ENCODE measurements around the gene SNX8.

SNX8 gene

GRCh38 chr7:2219136-2219535, 95.1 kb downstream of the SNX8 start:
- no peak for DNase-seq

- no peak for DNase-seq
Observed at GRCh38 chr7:2218444-2218785, 95.8 kb downstream of the SNX8 start.

DNA sequence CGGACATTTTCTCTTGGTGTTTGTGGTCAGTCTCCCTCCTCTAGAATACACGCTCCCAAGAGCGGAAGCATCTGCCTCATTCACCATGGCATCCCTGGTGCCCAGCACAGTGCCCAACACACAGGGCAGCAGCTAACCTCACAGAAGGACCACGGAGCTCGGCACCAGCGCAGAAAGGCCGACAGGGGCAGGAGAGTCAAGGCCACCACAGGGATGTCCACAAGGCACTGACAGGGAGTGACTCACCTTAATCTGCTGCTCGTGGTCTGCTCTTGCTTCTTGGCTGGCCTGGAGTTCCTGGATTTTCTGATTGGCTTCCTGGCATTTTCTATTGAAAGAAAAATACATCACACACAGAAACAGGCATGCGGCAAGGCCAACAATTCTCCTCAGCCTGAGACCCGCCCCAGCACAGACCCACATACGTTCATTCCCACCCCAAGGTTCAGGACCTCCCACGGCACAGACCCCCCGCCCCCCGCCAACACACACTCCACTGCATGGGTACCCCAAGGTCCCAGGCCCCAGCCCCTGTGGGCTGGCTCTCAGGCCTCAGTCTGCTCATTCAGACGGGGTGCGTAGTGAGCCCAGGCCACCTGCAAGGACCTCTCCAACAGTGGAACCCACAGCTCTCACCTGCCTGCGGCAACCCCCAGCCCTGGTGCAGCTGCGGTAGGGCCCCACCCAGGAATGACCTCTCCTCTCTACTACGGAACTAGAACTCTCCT, 96.4 kb downstream of the SNX8 start:
- no peak for DNase-seq

DNA sequence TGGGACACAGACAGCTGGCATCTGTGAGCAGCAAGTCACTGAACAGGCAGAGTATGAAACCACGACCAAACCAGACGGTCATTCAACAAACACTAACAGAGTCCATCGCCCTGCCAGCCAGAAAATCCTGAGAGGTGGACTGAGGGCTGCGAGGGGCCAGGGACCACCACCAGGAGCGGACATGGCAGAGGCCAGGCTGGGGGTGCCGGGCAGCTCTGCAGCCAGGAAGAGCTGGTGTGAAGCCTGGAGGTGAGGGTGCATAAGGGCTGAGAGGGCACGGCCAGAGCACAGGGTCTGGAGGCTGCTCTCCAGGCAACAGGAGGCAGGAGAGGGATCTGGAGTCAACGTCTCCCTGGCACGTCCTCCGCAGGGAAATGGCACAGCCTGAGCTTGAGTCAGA, 97.0 kb downstream of the SNX8 start:
- DNase-seq: no peak

DNA sequence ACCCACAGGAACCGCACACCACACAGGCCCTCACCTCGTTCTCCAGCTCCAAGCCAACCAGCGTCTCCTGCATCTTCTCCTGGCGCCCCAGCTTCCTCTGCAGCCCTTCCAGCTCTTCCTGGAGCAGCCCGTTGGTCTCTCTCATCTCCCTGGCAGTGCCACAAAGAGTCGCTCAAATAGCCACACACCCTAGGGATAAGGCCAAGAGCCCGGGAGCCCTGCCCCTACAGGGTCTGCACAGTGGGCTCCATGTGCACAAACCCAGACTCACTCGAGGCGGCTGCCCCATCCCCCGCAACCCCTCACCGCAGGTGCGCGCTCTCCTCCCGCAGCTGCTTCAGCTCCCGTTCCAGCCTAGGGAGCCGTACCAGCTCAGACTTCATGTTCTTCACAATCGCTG, 98.4 kb downstream of the SNX8 start:
- DNase-seq: no peak

DNA sequence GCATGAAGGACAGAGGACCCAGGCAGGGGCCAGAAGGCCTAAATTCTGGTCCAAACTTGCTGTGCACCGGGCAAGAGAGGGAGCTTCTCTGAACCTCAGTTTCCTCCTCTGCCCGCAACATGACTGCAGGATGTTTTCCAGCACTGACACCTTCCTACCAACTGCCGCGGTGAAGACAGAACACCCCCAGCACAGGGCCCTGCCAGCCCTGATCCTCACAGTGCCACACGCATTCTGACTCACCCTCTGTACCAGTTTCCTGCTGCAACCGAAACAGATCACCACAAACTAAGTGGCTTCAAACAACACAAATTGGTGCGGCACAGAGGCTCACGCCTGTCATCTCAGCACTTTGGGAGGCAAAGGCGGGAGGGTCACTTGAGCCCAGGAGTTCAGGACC, 99.6 kb downstream of the SNX8 start:
- DNase-seq: no peak

- no peak for DNase-seq
Observed at GRCh38 chr7:2213551-2214215, 100.6 kb downstream of the SNX8 start.

DNA sequence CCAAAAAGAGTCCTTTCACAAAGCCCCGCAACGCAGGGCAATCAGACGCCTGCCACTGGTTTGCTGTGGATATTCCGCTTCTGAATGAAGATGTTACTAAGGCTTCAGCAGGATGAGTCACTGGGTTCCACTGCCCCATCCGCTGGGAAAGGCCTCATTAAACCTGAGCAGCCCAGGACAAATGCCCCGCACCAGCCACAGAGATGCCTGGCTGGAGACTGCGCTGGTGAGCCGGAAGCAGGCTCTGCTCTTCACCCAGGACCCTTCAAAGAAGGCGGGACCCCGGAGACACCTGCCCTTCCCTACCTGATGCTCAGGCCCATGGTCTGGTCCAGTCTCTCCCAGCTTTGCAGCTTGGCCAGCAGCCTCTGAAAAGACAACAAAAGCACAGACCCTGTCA, 101.3 kb downstream of the SNX8 start:
- DNase-seq: no peak

DNA sequence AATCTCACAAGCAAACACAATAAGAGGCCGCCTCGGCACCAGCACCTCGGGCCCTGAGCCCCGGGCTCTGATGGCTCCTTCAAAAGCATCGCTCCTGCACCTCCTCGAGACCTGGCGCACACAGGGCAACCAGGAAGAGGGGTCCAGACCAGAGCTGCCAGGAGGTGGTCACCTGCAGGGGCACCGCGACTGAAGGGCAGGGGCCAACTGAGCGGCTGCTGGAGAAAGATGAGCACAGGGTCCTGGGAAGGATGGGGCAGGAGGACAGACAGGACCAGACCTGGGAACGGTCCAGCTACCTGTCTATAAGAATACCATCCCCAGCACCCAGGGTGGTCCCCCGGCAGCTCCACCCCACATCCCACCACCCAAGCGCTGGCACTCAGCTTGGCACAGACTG, 102.3 kb downstream of the SNX8 start:
- DNase-seq: no peak

DNA sequence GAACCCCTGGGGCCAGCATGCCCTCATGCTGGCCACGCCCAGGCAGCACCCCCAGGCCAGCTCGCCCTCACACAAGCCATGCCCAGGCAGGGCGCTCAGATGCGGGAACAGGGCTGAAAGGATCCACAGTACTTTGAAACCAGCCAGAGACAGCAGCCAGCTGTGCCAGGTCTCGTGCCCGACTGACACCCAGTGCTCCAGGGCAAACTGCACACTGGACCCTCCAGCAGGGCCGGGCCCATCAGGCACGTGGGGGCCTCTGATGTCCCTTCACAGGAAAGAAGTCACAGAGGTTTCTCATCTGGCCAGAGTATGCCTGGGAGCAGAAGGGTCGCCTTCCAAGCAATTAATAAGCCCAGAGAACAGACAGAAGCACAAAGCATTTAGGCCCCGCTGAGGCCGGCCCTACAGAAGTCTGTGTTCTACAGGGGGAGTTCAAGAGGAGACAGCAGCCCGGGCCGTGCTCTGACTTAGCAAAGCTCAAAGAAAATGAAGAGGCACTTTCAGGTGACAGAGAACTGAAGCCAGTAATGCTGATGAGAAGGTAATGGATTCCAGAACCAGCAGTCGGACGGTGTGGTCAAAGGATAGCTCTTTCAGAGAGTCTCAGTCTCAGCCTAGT, 102.9 kb downstream of the SNX8 start:
- DNase-seq: no peak

DNA sequence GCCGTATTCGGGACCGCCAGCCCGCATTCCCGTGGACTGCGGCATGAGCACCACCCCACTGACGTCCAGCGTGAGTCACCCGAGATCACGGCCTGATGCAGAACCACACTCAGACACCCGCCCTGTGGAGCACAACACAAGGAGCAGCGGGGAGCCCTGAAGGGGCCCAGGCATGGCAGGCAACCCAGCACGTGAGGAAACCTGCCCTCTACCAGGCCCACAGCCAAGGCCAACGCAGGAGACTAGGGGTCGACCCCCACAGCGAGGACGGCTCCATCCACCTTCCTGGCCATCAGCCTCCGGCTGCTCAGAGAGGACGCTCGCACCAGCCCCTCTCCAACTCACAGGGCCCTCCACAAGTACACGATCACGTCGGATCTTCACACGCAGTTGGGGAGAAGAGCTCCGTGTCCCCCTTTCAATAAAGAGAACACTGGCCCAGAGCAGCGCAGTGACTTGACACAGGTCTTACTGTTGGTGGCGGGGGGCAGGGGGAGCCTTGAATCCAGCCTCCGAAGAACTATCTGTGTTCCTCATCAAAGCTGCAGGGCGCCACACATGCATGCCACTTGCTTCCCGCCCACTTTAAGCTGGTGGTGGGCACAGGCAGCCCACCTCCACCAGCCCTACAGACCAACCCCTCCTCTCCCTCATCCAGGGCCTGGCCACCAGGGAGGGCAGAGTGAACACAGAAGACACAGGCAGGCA, 103.5 kb downstream of the SNX8 start:
- DNase-seq: no peak

- DNase-seq: no peak
Observed at GRCh38 chr7:2209961-2210323, 104.3 kb downstream of the SNX8 start.

DNA sequence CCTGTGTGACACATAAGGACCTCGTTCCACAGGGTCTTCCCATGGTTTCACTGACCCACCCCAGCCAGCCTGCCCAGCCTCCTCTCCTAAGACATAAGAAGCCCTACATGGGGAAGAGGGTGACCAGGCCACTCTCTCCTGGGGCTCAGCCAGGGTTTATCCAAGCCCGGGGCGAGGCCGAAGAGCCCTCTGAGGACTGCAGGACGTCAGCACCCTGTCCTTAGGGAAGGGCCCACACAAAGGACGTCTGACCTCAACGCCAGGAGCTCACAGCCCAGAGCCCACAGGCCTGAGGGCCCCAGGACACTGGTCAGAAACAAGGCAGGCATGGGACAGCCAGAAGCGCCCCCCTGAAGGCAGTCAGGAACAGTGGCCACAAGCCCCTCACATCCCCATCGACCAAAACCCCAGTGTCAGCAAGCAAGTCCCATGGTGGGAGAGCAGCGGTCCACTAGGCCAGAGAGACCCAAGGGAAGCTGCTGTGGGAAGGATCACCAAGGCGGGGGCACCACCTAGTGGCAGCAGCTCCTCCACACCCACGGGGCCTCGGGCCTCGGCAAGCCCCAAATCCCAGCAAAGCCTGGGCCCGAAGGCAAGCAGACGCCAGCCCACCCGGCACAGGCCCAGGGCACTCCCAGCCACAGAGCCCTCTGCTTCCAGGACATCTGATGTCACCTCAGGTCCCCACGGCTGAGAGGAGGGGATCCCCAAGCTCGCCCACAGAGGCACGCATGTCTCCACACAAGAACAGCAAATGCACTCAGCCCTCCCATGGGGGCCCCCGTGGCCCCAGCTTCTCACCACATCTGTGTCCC, 104.9 kb downstream of the SNX8 start:
- no peak for DNase-seq

DNA sequence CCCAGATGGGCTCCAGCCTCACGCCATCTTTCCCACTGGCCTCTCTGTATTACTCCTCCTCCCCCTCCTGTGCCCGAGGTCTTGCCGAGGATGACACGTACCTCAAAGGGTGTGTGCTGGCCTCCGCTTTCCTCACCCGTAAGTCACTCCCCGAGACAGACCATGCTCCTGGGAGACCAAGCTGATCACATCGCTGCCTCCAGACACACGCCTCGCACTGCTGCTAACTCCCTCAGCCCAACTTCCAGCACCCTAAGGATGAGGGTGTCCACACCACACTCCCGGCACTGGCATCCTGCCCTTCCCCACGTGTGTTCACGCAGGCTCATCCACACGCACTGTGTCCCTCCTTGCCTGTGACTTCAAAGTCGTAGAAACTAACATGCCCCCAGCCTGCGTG, 105.5 kb downstream of the SNX8 start:
- no peak for DNase-seq

- DNase-seq: no peak
Observed at GRCh38 chr7:2205036-2205780, 109.0 kb downstream of the SNX8 start.

GRCh38 chr7:2204446-2204845, 109.8 kb downstream of the SNX8 start:
- DNase-seq: no peak

GRCh38 chr7:2203766-2204300, 110.4 kb downstream of the SNX8 start:
- no peak for DNase-seq

DNA sequence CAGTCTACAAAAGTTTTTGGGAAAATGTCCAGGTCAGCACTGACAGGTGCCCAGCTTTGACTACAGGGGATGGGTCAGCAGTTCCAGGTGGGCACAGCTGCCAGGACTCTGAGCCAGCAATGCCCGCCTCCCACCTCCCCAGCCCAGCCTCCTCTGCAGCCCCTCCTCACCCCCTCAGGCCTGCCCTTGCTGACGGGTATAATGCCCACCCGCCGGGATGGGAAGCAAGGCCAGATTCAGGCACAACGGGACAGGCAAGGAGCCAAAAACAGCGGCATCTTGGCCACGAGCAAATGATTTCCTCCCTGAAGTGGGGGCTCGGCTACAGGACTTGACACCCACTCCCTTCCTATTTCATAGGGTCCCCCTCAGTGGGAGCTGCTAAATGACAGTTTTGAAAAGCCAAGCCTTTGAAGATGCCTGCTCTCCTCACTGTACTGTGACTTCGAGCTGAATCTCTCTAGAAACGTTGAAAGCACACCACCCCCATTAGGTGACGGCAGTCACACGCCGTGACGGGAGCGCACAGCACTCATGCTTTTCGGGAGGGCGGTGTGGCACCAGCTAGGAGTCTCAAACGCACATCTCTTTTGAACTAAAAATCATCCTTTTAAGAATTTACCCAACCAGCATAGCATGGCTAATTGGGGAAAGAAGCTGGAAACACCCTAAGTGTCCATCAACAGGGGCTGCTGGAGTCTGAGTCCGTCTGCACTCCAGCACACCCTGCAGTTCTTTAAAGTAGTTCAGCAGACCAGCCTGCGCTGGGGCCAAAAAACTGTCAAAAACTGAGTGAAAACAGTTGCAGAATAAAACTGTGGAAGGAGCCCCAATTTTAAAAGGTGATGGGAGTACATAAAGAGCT, 111.1 kb downstream of the SNX8 start:
- DNase-seq: no peak

GRCh38 chr7:2202361-2202761, 111.9 kb downstream of the SNX8 start:
- DNase-seq: no peak
